Lower lobe of right lung (tissue), 2 donors: ENCODE results near the gene ZNF182. TPM values are rescaled to one million over a fixed set of nuclear protein-coding genes. Genes with fewer than 3 reads are reported as not detected.
A peak's percentile ranks its signal among the peaks of the same experiment; 100 is the strongest.

Experiments used
- ATAC-seq, 2 donors: fragments of 200-7000 bp; cut with Tn5 transposase; one replicate each; pipeline ENCODE4 v1.9.1; 2020 to 2022; ENCODE audit warnings: mild to moderate bottlenecking in 2 of 2, moderate library complexity in 2 of 2
- DNase-seq: peaks from one replicate; pipeline ENCODE4 v3.0.0-alpha.2; 2020
- H3K27ac ChIP-seq: fragments of 200-600 bp; one replicate; pipeline ENCODE4 v1.8.0; 2022
- H3K27me3 ChIP-seq: fragments of 200-600 bp; one replicate; pipeline ENCODE4 v1.8.0; 2022; ENCODE audit warnings: low read depth
- H3K36me3 ChIP-seq: fragments of 200-600 bp; one replicate; pipeline ENCODE4 v1.8.0; 2022; ENCODE audit warnings: mild to moderate bottlenecking
- H3K4me1 ChIP-seq: fragments of 200-600 bp; one replicate; pipeline ENCODE4 v1.8.0; 2022
- H3K4me3 ChIP-seq: fragments of 200-600 bp; one replicate; pipeline ENCODE4 v1.8.0; 2022; ENCODE audit warnings: mild to moderate bottlenecking
- H3K9me3 ChIP-seq: fragments of 200-600 bp; one replicate; pipeline ENCODE4 v1.8.0; 2022
- intact Hi-C: fragments of 100-400 bp; cut with DNase I; formaldehyde crosslinking; loops from one replicate; pipeline ENCODE4 v1.11.0; 2022
- total RNA-seq: library from RNA; stranded (reverse); fragmentation: NEBNext Ultra II Directional; extraction: Animal tissue kit (Norgen Biotek cat#: 25700); gene quantifications from one replicate; pipeline ENCODE4 v1.2.1, GENCODE V29; 2021
- TF ChIP-seq, protein P1 (sequence below): fragments of 200-600 bp; IDR thresholded peaks from one replicate; pipeline ENCODE4 v1.8.0; 2022; ENCODE audit warnings: antibody characterized with exemption, mild to moderate bottlenecking
- donor health status: DM: no; HTN: yes; CAD: no; lungs with severe emphysema.

The ZNF182 gene
- total RNA-seq, 1 donor from 2014 or later: 6.5 TPM

DNA sequence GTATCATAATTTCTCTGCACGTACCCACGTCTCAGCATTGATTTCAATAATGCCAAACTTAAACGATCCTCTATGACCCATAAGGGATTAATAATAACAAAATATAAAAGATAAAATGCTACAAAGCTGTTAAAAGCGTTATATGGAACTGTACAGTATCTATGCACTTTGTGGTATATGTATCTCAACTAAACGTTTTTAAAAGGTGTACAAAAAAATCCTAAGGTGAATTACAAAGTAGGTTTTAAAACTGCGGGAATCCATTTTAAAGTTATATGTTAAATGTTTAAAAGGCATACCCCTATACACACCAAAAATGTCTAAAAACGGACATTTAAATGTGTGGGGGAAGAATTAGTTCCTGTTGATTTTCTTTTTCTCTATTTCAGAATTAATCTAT lies 860 bp downstream of the ZNF182 start:
- Histone ChIP-seq H3K4me3 (peak overlapping the region; percentile 65), H3K4me1 (no peaks in the 10 kb centered on the region), H3K9me3 (no peaks in the 10 kb centered on the region), H3K36me3 (no peaks in the 10 kb centered on the region), H3K27ac (no peak overlapping the region), H3K27me3 (no peaks in the 10 kb centered on the region)
- intact Hi-C loops: no loop called here
- TF ChIP-seq, protein P1, sequence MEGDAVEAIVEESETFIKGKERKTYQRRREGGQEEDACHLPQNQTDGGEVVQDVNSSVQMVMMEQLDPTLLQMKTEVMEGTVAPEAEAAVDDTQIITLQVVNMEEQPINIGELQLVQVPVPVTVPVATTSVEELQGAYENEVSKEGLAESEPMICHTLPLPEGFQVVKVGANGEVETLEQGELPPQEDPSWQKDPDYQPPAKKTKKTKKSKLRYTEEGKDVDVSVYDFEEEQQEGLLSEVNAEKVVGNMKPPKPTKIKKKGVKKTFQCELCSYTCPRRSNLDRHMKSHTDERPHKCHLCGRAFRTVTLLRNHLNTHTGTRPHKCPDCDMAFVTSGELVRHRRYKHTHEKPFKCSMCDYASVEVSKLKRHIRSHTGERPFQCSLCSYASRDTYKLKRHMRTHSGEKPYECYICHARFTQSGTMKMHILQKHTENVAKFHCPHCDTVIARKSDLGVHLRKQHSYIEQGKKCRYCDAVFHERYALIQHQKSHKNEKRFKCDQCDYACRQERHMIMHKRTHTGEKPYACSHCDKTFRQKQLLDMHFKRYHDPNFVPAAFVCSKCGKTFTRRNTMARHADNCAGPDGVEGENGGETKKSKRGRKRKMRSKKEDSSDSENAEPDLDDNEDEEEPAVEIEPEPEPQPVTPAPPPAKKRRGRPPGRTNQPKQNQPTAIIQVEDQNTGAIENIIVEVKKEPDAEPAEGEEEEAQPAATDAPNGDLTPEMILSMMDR: no peak
- ATAC-seq (no peak), DNase-seq (no peak)

DNA sequence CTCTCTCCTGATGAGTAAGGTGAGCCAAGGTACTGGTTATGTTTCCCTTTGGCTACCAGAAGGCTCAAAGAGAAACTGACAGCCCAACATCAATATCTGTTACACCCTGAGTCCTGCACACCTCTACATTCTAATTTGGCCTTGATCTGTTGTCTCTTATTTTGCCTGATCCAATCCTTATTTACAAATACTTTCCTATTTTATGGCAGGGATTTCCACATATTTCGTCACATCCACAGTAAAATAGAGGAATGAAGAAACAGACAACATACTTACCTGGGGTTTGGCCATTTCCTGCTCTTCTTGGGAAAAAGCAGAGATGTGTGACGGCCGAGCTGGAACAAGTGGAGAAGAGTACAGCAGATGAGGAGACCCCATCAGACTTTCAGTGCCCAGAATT lies 1.5 kb downstream of the ZNF182 start:
- TF ChIP-seq, protein P1: no peak
- ATAC-seq: no peak
- no peak overlapping the region for H3K27ac ChIP-seq

DNA sequence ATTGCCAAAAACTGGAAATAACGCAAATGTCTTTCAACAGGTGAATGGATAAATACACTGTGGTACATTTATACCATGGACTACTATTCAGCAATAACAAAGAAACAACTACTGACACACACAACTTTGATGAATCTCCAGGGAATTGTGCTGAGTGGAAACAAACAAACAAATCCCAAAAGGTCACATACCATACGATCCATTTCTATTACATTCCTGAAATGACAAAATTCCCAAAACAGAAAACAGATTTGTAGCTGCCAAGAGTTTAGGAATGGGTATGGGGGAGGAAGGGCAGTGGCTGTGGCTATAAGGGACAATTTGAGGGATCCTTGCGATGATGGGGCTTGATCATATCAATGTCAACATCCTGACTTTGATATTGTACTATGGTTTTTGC lies 2.5 kb downstream of the ZNF182 start:
- H3K9me3 ChIP-seq: no peaks in the 10 kb centered on the region
- H3K27ac ChIP-seq: no peak overlapping the region
- no peak overlapping the region for H3K4me3 ChIP-seq
- no peaks in the 10 kb centered on the region for H3K4me1 ChIP-seq
- DNase-seq: no peak
- intact Hi-C loops: no loop called here
- no peak for ATAC-seq
- peaks cover 7% of the 10 kb centered on the region for H3K36me3 ChIP-seq
- H3K27me3 ChIP-seq: no peaks in the 10 kb centered on the region
- TF ChIP-seq, protein P1: no peak

More for the DNA sequence above, 1.5 kb downstream of the ZNF182 start:
- H3K4me1 ChIP-seq: no peaks in the 10 kb centered on the region
- intact Hi-C loops: no loop called here
- H3K9me3 ChIP-seq: no peaks in the 10 kb centered on the region
- H3K36me3 ChIP-seq: no peaks in the 10 kb centered on the region
- no peaks in the 10 kb centered on the region for H3K27me3 ChIP-seq
- DNase-seq: no peak
- no peak overlapping the region for H3K4me3 ChIP-seq

DNA sequence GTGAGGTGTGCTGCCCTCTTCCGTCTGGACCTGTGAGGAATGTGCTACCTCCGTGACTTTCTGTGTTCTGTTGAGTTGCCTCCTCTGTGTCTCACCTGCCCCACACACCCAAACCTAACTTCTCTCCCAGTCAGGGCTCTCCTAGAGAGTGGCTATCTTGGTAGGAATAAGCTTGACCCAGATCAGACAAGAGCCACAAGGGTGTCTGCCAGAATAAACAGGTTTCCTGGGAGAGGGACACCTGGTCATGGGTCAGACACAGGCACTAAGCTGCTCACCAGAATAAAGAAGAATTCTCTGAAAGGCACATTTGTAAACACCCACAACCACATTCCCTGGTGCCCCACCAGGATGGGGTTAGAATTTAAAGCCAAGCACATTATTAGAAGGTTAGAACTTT lies 11.1 kb downstream of the ZNF182 start:
- DNase-seq (no peak), ATAC-seq (no peak)
- Histone ChIP-seq H3K36me3 (peaks cover 13% of the 10 kb centered on the region), H3K27me3 (no peaks in the 10 kb centered on the region), H3K4me3 (no peak overlapping the region), H3K9me3 (no peaks in the 10 kb centered on the region), H3K27ac (no peak overlapping the region), H3K4me1 (no peaks in the 10 kb centered on the region)
- intact Hi-C loops: no loop called here
- TF ChIP-seq, protein P1: no peak

DNA sequence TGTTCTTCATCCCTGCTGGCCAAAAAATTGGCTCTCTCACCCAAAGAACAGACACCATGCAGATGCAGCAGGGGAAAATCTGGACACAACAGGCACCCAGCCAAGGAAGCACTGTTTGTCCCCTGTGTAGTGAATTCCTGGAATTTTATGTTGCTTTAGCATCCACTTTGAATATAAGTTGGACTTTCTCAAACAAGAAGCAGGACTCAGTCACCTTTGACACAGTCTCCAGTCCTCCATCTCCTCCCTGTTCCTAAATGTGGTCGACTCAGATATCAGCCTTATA lies 11.8 kb downstream of the ZNF182 start:
- Histone ChIP-seq H3K27me3 (no peaks in the 10 kb centered on the region), H3K36me3 (peaks cover 17% of the 10 kb centered on the region), H3K4me1 (no peaks in the 10 kb centered on the region), H3K27ac (no peak overlapping the region), H3K9me3 (no peaks in the 10 kb centered on the region), H3K4me3 (no peak overlapping the region)
- DNase-seq (no peak), ATAC-seq (no peak)
- intact Hi-C loops: no loop called here
- TF ChIP-seq, protein P1: no peak
